Lower lobe of right lung (tissue), 2 donors: ENCODE data around the gene QRICH1. TPM values are rescaled to one million over a fixed set of nuclear protein-coding genes. Genes with fewer than 3 reads are reported as not detected.

Experiments
- ATAC-seq, 2 donors: fragments of 200-7000 bp; cut with Tn5 transposase; one replicate each; pipeline ENCODE4 v1.9.1; 2020 to 2022; ENCODE audit warnings: mild to moderate bottlenecking in 2 of 2, moderate library complexity in 2 of 2
- DNase-seq: peaks from one replicate; pipeline ENCODE4 v3.0.0-alpha.2; 2020
- H3K27ac ChIP-seq: fragments of 200-600 bp; one replicate; pipeline ENCODE4 v1.8.0; 2022
- H3K27me3 ChIP-seq: fragments of 200-600 bp; one replicate; pipeline ENCODE4 v1.8.0; 2022; ENCODE audit warnings: low read depth
- H3K36me3 ChIP-seq: fragments of 200-600 bp; one replicate; pipeline ENCODE4 v1.8.0; 2022; ENCODE audit warnings: mild to moderate bottlenecking
- H3K4me1 ChIP-seq: fragments of 200-600 bp; one replicate; pipeline ENCODE4 v1.8.0; 2022
- H3K4me3 ChIP-seq: fragments of 200-600 bp; one replicate; pipeline ENCODE4 v1.8.0; 2022; ENCODE audit warnings: mild to moderate bottlenecking
- H3K9me3 ChIP-seq: fragments of 200-600 bp; one replicate; pipeline ENCODE4 v1.8.0; 2022
- CTCF ChIP-seq: fragments of 200-600 bp; IDR thresholded peaks from one replicate; pipeline ENCODE4 v1.8.0; 2022; ENCODE audit warnings: antibody characterized with exemption, mild to moderate bottlenecking
- intact Hi-C: fragments of 100-400 bp; cut with DNase I; formaldehyde crosslinking; loops from one replicate; pipeline ENCODE4 v1.11.0; 2022
- total RNA-seq: library from RNA; stranded (reverse); fragmentation: NEBNext Ultra II Directional; extraction: Animal tissue kit (Norgen Biotek cat#: 25700); gene quantifications from one replicate; pipeline ENCODE4 v1.2.1, GENCODE V29; 2021
- donor health status: DM: no; HTN: yes; CAD: no; lungs with severe emphysema.

The QRICH1 gene
- total RNA-seq, 1 donor from 2014 or later = 85.4 TPM

- Histone ChIP-seq H3K4me3 (no peak overlapping the region), H3K4me1 (no peaks in the 10 kb centered on the region), H3K36me3 (peaks cover 37% of the 10 kb centered on the region), H3K27me3 (no peaks in the 10 kb centered on the region), H3K9me3 (no peaks in the 10 kb centered on the region), H3K27ac (no peak overlapping the region)
- no peak for TF ChIP-seq CTCF
- intact Hi-C loops = no loop called here
- DNase-seq (no peak), ATAC-seq (no peak)
Observed at GRCh38 chr3:49081429-49081828, 12.4 kb downstream of the QRICH1 start.

- no peaks in the 10 kb centered on the region for H3K27me3 ChIP-seq
- no peak overlapping the region for H3K27ac ChIP-seq
- no peak overlapping the region for H3K4me3 ChIP-seq
- H3K9me3 ChIP-seq = no peaks in the 10 kb centered on the region
- no peaks in the 10 kb centered on the region for H3K4me1 ChIP-seq
- TF ChIP-seq CTCF = no peak
- peaks cover 55% of the 10 kb centered on the region for H3K36me3 ChIP-seq
- ATAC-seq (no peak), DNase-seq (no peak)
- intact Hi-C loops = no loop called here
Observed at GRCh38 chr3:49079270-49079669, 14.6 kb downstream of the QRICH1 start.

- peaks cover 81% of the 10 kb centered on the region for H3K36me3 ChIP-seq
- ATAC-seq = no peak
- intact Hi-C loops = no loop called here
Observed at GRCh38 chr3:49076646-49077045, 17.2 kb downstream of the QRICH1 start.

GRCh38 chr3:49076116-49076515 is 17.8 kb downstream of the QRICH1 start:
- intact Hi-C loops = no loop called here
- TF ChIP-seq CTCF = no peak

More at GRCh38 chr3:49076646-49077045, 17.2 kb downstream of the QRICH1 start:
- TF ChIP-seq CTCF = no peak
- no peak for DNase-seq
- Histone ChIP-seq H3K4me3 (no peak overlapping the region), H3K9me3 (no peaks in the 10 kb centered on the region), H3K27ac (no peak overlapping the region), H3K27me3 (no peaks in the 10 kb centered on the region), H3K4me1 (no peaks in the 10 kb centered on the region)

GRCh38 chr3:49058011-49058410 is 35.9 kb downstream of the QRICH1 start:
- intact Hi-C loops = no loop called here
- no peaks in the 10 kb centered on the region for H3K9me3 ChIP-seq
- no peaks in the 10 kb centered on the region for H3K27me3 ChIP-seq
- no peak overlapping the region for H3K4me3 ChIP-seq
- no peak for TF ChIP-seq CTCF
- H3K27ac ChIP-seq = no peak overlapping the region
- DNase-seq = no peak
- ATAC-seq = no peak
- no peaks in the 10 kb centered on the region for H3K4me1 ChIP-seq
- peaks cover 93% of the 10 kb centered on the region for H3K36me3 ChIP-seq

More at GRCh38 chr3:49076116-49076515, 17.8 kb downstream of the QRICH1 start:
- Histone ChIP-seq H3K9me3 (no peaks in the 10 kb centered on the region), H3K27ac (no peak overlapping the region), H3K4me1 (no peaks in the 10 kb centered on the region), H3K27me3 (no peaks in the 10 kb centered on the region), H3K4me3 (no peak overlapping the region), H3K36me3 (peaks cover 86% of the 10 kb centered on the region)
- DNase-seq = no peak
- ATAC-seq = no peak

- Histone ChIP-seq H3K9me3 (no peaks in the 10 kb centered on the region), H3K4me3 (no peak overlapping the region), H3K4me1 (no peaks in the 10 kb centered on the region), H3K27ac (no peak overlapping the region), H3K27me3 (no peaks in the 10 kb centered on the region), H3K36me3 (peaks cover 95% of the 10 kb centered on the region)
- ATAC-seq (peak in 1 of 2 donors; percentile 23), DNase-seq (no peak)
- TF ChIP-seq CTCF = no peak
- intact Hi-C loops = no loop called here
Observed at GRCh38 chr3:49057268-49057667, 36.6 kb downstream of the QRICH1 start.
